IMR-90 (cell line): ENCODE results near the gene SV2A. TPM values are rescaled to one million over a fixed set of nuclear protein-coding genes. Genes with fewer than 3 reads are reported as not detected.
"Not testable (repeated sequence)": the region's sequence is repeated elsewhere in the genome, so short reads cannot be mapped to it uniquely, and the experiment has no call there.

Experiments
- ATAC-seq: fragments of 200-7000 bp; cut with Tn5 transposase; 2 replicates; pipeline ENCODE4 v1.9.1; 2020; ENCODE audit warnings: low read depth, mild to moderate bottlenecking, moderate library complexity
- BruUV-seq: library from RNA; stranded (reverse); fragments of 400-500 nt; replicated peaks from 2 replicates; lab custom pipeline; 2021; lab: Mats Ljungman, UMichigan
- CTCF ChIA-PET: fragments of 300-600 bp; formaldehyde crosslinking; extraction: SDS; loops from one replicate; lab custom pipeline; 2021; ENCODE audit warnings: antibody characterized with exemption; lab: Yijun Ruan, JAX
- POLR2A ChIA-PET: fragments of 300-600 bp; sonication (Branson Sonifier 250); formaldehyde crosslinking; loops from one replicate; lab custom pipeline; 2022; ENCODE audit warnings: antibody characterized with exemption; ENCODE audit not compliant: unreplicated experiment; lab: Charles Lee
- DNase-seq: peaks from one replicate; pipeline ENCODE4 v3.0.0; 2013
- H2AFZ ChIP-seq: replicated peaks from 2 replicates; pipeline ENCODE3; 2013; ENCODE audit warnings: low read length, mild to moderate bottlenecking; ENCODE audit not compliant: poor library complexity
- H2AK5ac ChIP-seq: 2 replicates; pipeline ENCODE4 v1.6.1; 2013; ENCODE audit warnings: low read depth, low read length, inconsistent platforms
- H2AK9ac ChIP-seq: replicated peaks from 2 replicates; pipeline ENCODE3; 2013; ENCODE audit warnings: mild to moderate bottlenecking, low read depth, low read length, moderate library complexity; ENCODE audit not compliant: poor library complexity
- H2BK120ac ChIP-seq: 2 replicates; pipeline ENCODE4 v1.6.1; 2013; ENCODE audit warnings: low read depth, low read length, inconsistent platforms
- H2BK15ac ChIP-seq: 3 replicates; pipeline ENCODE4 v1.6.1; 2013; ENCODE audit warnings: low read depth, low read length, inconsistent platforms
- H2BK20ac ChIP-seq: 2 replicates; pipeline ENCODE4 v1.6.1; 2013; ENCODE audit warnings: low read depth, mild to moderate bottlenecking, inconsistent platforms, low read length, moderate library complexity
- H2BK5ac ChIP-seq: 2 replicates; pipeline ENCODE4 v1.6.1; 2013; ENCODE audit warnings: mild to moderate bottlenecking, low read depth, low read length, inconsistent platforms; ENCODE audit not compliant: poor library complexity, severe bottlenecking
- H3K14ac ChIP-seq: replicated peaks from 2 replicates; pipeline ENCODE4 v1.6.1; 2013; ENCODE audit warnings: low read depth, low read length, inconsistent platforms
- H3K18ac ChIP-seq: 2 replicates; pipeline ENCODE4 v1.6.1; 2013; ENCODE audit warnings: low read depth, low read length, control low read depth
- H3K23ac ChIP-seq: 2 replicates; pipeline ENCODE4 v1.6.1; 2013; ENCODE audit warnings: low read depth, low read length, inconsistent platforms
- H3K27ac ChIP-seq: 2 replicates; pipeline ENCODE4 v1.5.1; 2013; ENCODE audit warnings: mild to moderate bottlenecking, control low read depth, low read length; ENCODE audit not compliant: insufficient read depth
- H3K27me3 ChIP-seq: 2 replicates; pipeline ENCODE4 v1.6.1; 2013; ENCODE audit warnings: low read length; ENCODE audit not compliant: control insufficient read depth, insufficient read depth
- H3K36me3 ChIP-seq: 2 replicates; pipeline ENCODE4 v1.6.1; 2013; ENCODE audit warnings: low read length, mixed read lengths; ENCODE audit not compliant: control insufficient read depth, insufficient read depth
- H3K4ac ChIP-seq: 2 replicates; pipeline ENCODE4 v1.6.1; 2013; ENCODE audit warnings: low read depth, low read length, inconsistent platforms
- H3K4me1 ChIP-seq: 2 replicates; pipeline ENCODE4 v1.6.1; 2013; ENCODE audit warnings: low read length, mixed read lengths; ENCODE audit not compliant: control insufficient read depth, insufficient read depth
- H3K4me2 ChIP-seq: 2 replicates; pipeline ENCODE4 v1.6.1; 2013; ENCODE audit warnings: low read depth, mild to moderate bottlenecking, control low read depth, low read length, moderate library complexity
- H3K4me3 ChIP-seq: 2 replicates; pipeline ENCODE4 v1.5.1; 2013; ENCODE audit warnings: low read depth, mild to moderate bottlenecking, control low read depth, low read length, moderate library complexity; ENCODE audit not compliant: insufficient read depth
- H3K56ac ChIP-seq: 2 replicates; pipeline ENCODE4 v1.6.1; 2013; ENCODE audit warnings: low read length, inconsistent platforms; ENCODE audit not compliant: insufficient read depth; ENCODE audit errors: extremely low read depth
- H3K79me1 ChIP-seq, 2 experiments: 2 replicates each; pipeline ENCODE4 v1.6.1; 2013; ENCODE audit warnings: low read length in 2 of 2, inconsistent platforms in 1 of 2, low read depth in 1 of 2
- H3K9ac ChIP-seq: 2 replicates; pipeline ENCODE4 v1.6.1; 2013; ENCODE audit warnings: low read depth, low read length, control low read depth
- H3K9me1 ChIP-seq: 2 replicates; pipeline ENCODE4 v1.6.1; 2013; ENCODE audit warnings: low read length, inconsistent platforms; ENCODE audit not compliant: insufficient read depth
- H3K9me3 ChIP-seq: 2 replicates; pipeline ENCODE4 v1.6.1; 2013; ENCODE audit warnings: low read length; ENCODE audit not compliant: control insufficient read depth, insufficient read depth
- H4K20me1 ChIP-seq: 2 replicates; pipeline ENCODE4 v1.6.1; 2013; ENCODE audit warnings: low read length, inconsistent platforms; ENCODE audit not compliant: insufficient read depth
- H4K5ac ChIP-seq: 2 replicates; pipeline ENCODE4 v1.6.1; 2013; ENCODE audit warnings: mild to moderate bottlenecking, low read depth, low read length, control low read depth
- H4K8ac ChIP-seq, 2 experiments: 2 replicates each; pipeline ENCODE4 v1.6.1; 2013; ENCODE audit warnings: low read depth in 2 of 2, low read length in 2 of 2, control low read depth in 1 of 2, inconsistent platforms in 1 of 2
- H4K91ac ChIP-seq: 2 replicates; pipeline ENCODE4 v1.6.1; 2013; ENCODE audit warnings: low read depth, low read length, inconsistent platforms; ENCODE audit not compliant: insufficient read depth
- POLR2A ChIP-seq: IDR thresholded peaks from 2 replicates; pipeline ENCODE4 v1.6.1; 2012; ENCODE audit warnings: mild to moderate bottlenecking, low read depth, low read length
- RCOR1 ChIP-seq: IDR thresholded peaks from 2 replicates; pipeline ENCODE4 v1.6.1; 2012; ENCODE audit warnings: mild to moderate bottlenecking, low read length, improper control_type of control experiment; ENCODE audit not compliant: insufficient replicate concordance
- WGBS, 2 experiments: methylation state at CpG; one replicate each; pipeline versions ENCODE4 v1.1.5 to v1.1.7; 2013; ENCODE audit warnings: missing lambda C conversion rate in 2 of 2; ENCODE audit not compliant: insufficient read length in 1 of 2; ENCODE audit errors: extremely low coverage in 2 of 2; 5-methylcytosine and 5-hydroxymethylcytosine counted together
- dilution Hi-C: fragments of 300-500 bp; cut with HindIII; formaldehyde crosslinking; loops from one replicate; pipeline ENCODE4 v1.14.3; 2018; ENCODE audit warnings: low sequenced_read_pairs; ENCODE audit not compliant: unreplicated experiment
- in situ Hi-C: fragments of 300-500 bp; cut with MboI; formaldehyde crosslinking; loops from 3 replicates; pipeline ENCODE4 v1.14.3; 2019; ENCODE audit warnings: low sequenced_read_pairs, inconsistent platforms, mixed read lengths
- intact Hi-C: fragments of 100-400 bp; cut with micrococcal nuclease; formaldehyde crosslinking; loops from 2 replicates; pipeline ENCODE4 v1.10.0; 2022
- polyA plus RNA-seq, 3 experiments: library from polyadenylated mRNA; depleted of rRNA; stranded (reverse); fragments of >200 nt; gene quantifications; 2 replicates each; pipeline ENCODE4 v1.2.3, GENCODE V29; 2012; ENCODE audit warnings: low replicate concordance in 1 of 3
- total RNA-seq: library from RNA; depleted of rRNA; stranded (reverse); fragments of >200 nt; gene quantifications from 2 replicates; pipeline ENCODE4 v1.2.3, GENCODE V29; 2012

The SV2A gene
- total and polyA plus RNA-seq, 2 of the 4 experiments (the other 2 are of a cell fraction) = 15.4 to 19.6 TPM

GRCh38 chr1:149962039-149962647 is 44.5 kb upstream of the SV2A start (continued):
- TF ChIP-seq RCOR1 (no peak), POLR2A (0 out of 2 replicates have a peak, but pooled peaks have one; percentile 25)

GRCh38 chr1:149957548-149957947 is 39.9 kb upstream of the SV2A start:
- H2BK5ac ChIP-seq, H2AK5ac ChIP-seq, POLR2A ChIA-PET, H3K27ac ChIP-seq, H3K4me3 ChIP-seq, H3K4ac ChIP-seq, H3K4me2 ChIP-seq, H4K5ac ChIP-seq, H4K91ac ChIP-seq, H3K4me1 ChIP-seq, dilution Hi-C loops, H3K56ac ChIP-seq, intact Hi-C loops, DNase-seq, H4K20me1 ChIP-seq, H2BK15ac ChIP-seq, in situ Hi-C loops, H4K8ac ChIP-seq, H2AK9ac ChIP-seq, H3K9me3 ChIP-seq, H3K9ac ChIP-seq, H3K27me3 ChIP-seq, H3K9me1 ChIP-seq, H3K23ac ChIP-seq, ATAC-seq, H3K14ac ChIP-seq, CTCF ChIA-PET, BruUV-seq, H2BK120ac ChIP-seq, H2AFZ ChIP-seq, H3K18ac ChIP-seq, H2BK20ac ChIP-seq: not testable (repeated sequence)
- Histone ChIP-seq H3K36me3 (peaks cover 20% of the 10 kb centered on the region), H3K79me1 (peaks cover 10 to 12% of the 10 kb centered on the region in 2 experiments)
- 100% methylated on average over 2 of the region's 14 CpGs; no CpG with 5 or more reads in 1 of the 2 experiments for WGBS, 2 experiments
